NCI-H774 (cell line): Measurements from ENCODE around the gene FAM187B.

Source experiments
- DNase-seq: peaks from one replicate; lab custom pipeline; 2025; lab: John Stamatoyannopoulos, UW

Gene FAM187B

GRCh38 chr19:35228177-35228930 is at the start of gene FAM187B:
Gene FAM187B, minus strand, starts transcription at chr19:35228739. Its CDS starts 59 bp downstream, at chr19:35228680.
- no peak for DNase-seq

DNA sequence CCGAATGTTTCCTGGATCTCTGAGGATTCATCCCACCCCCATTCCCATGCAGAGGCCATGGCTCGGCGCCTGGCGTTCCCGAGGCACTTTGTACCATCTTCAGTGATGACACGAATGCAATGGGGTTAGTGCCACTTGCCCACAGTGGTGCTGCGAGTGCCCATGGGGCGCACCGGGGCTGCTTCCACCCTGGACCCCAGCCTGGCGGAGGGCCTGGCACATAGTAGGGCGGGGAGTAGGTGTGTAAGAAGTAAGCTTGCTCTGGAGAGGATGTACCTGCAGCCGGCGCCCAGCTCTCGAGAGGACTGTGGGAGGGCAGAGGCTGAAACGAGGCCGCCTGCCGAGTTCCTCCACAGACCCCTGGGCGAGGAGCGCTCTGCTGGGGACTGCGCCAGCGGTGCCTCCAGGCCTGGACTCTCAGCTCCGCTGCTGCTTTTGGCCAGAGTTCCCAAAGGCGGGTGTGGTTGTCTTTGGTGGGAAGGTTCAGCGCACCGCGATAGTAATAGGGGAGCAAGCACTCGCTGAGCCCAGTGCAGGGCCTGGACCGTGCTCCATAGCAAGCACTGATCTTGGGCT is 48.3 kb upstream of the FAM187B start:
- no peak for DNase-seq

DNA sequence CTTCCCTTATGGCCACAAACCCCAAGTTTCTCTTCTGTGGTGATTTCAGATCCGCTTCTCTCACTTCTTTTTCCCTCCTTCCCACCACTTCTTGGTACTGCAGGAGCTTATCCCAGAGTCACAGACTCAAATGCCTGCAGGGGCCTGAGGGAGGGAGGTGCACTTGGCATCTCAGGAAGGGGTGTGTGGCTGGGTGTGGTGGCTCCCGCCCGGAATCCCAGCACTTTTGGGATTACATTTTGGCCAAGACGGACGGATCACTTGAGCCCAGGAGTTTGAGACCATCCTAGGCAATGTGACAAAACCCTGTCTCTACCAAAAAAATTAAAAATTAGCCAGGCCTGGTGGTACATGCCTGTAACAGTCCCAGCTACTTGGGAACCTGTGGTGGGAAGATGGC is 45.8 kb upstream of the FAM187B start:
- no peak for DNase-seq

GRCh38 chr19:35273686-35274259 is 45.2 kb upstream of the FAM187B start:
- DNase-seq: no peak

- no peak for DNase-seq
These were observed 44.6 kb upstream of the FAM187B start for GRCh38 chr19:35272954-35273649.

- no peak for DNase-seq
These were observed 43.7 kb upstream of the FAM187B start for GRCh38 chr19:35272122-35272719.

- no peak for DNase-seq
These were observed 43.0 kb upstream of the FAM187B start for GRCh38 chr19:35271546-35271945.

- DNase-seq: no peak
These were observed 41.9 kb upstream of the FAM187B start for GRCh38 chr19:35270381-35270811.

DNA sequence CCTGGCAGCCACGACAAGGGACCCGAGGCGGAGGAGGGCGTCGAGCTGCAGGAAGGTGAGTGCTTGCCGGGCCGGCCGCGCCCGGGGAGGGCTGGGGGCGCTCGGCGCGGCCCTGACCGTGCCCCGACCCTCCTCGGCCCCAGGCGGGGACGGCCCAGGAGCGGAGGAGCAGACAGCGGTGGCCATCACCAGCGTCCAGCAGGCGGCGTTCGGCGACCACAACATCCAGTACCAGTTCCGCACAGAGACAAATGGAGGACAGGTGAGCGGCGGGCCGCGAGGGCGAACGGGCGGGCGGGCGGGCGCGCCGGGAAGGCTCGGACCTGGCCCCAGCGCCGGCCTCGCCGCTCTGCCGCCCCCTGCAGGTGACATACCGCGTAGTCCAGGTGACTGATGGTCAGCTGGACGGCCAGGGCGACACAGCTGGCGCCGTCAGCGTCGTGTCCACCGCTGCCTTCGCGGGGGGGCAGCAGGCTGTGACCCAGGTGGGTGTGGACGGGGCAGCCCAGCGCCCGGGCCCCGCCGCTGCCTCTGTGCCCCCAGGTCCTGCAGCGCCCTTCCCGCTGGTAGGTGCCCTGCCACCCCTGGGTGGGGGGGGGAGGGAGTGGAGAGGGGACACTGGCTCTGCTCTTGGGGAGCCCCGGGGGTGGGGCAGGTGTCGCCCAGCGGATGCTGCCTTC is 41.0 kb upstream of the FAM187B start:
- peak; percentile 70 for DNase-seq

DNA sequence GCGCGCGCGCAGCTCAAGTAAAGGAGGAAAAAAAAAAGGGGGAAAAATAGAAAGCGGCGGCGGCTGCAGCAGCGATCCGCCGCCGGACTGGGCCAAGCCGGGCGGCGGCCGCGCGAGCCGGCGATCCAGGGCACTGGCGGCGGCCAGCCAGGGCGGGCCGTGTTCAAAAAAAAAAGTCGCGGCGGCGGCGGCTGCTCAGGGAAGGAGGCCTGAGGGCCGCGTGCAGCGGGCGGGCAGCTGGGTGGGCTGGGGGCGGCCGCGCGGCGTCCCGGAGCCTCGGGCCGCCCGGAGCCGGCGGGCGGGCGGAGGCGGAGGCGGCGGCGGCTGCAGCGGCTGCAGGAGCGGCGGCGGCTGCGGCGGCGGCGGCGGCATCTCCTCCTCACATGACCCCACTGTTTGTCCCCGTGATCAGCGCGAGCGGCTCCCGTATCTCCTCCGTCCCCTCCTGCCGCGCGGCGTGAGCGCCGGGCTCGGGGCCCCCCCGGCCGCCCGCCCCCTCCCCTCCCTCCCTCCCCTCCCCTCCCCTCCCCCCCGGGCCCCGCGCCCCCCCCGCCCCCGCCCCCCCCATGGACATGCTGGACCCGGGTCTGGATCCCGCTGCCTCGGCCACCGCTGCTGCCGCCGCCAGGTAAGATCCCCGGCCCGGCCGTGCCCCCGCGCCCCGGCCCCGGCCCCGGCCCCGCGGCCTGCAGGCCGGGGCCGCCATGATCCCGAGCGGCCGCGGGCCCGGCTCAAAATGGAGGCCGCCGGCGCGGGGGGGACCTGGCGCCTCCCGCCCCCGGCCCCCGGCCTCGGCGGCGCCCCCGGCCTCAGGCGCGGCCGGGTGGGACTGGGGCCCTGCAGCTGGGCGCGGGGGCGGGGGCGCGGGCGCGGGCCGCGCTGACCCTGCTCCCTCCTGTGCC is 40.2 kb upstream of the FAM187B start, which contains the start of gene USF2:
Gene USF2 (plus strand): TSS at position 427 of the 902 bp plus-strand sequence. CDS start 140 bp downstream, at position 567.
- DNase-seq: peak; percentile 64

- peak; percentile 69 for DNase-seq
These were observed 39.4 kb upstream of the FAM187B start for GRCh38 chr19:35267818-35268535.

GRCh38 chr19:35267353-35267817 is 38.8 kb upstream of the FAM187B start:
- DNase-seq: no peak

- no peak for DNase-seq
These were observed 38.2 kb upstream of the FAM187B start for GRCh38 chr19:35266520-35267352.

DNA sequence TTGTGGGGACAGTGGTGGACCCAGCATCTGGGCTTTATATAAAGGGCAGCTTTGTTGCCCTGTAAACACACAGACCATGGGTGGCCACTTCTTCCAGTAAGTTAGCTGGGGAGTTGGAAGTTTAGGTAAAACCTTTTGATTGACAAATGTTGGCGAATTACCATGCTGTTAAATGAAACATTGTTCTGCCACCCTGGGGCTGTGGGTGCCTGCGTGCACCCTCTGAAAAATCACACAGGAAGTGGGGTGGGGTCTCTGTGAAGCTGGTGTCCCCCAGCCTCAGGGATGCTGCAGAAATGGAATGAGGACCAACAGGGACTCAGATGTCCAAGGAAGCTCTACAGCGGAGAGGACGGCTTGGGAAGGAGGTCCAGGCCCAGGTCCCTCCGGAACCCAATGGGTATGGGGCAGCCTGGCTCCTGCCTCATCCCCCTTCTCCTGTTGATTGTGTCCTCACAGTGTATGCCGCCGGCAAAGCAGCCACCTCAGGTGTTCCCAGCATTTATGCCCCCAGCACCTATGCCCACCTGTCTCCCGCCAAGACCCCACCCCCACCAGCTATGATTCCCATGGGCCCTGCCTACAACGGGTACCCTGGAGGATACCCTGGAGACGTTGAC is 37.5 kb upstream of the FAM187B start:
- DNase-seq: no peak

- DNase-seq: no peak
These were observed 36.8 kb upstream of the FAM187B start for GRCh38 chr19:35265126-35265899.

GRCh38 chr19:35264268-35265125 is 36.0 kb upstream of the FAM187B start:
- DNase-seq: no peak
